B cell (primary cell): Measurements from ENCODE around the gene ZNF268.

ENCODE experiments used
- CTCF ChIP-seq: fragments of 200-600 bp; IDR thresholded peaks from one replicate; pipeline ENCODE4 v1.8.0; 2022; ENCODE audit warnings: antibody characterized with exemption, mild to moderate bottlenecking
- EZH2 ChIP-seq: IDR thresholded peaks from 2 replicates; pipeline ENCODE4 v1.6.1; 2012; ENCODE audit warnings: borderline replicate concordance, low read depth, mild to moderate bottlenecking, moderate library complexity, low read length; ENCODE audit not compliant: insufficient read depth, poor library complexity, severe bottlenecking

DNA sequence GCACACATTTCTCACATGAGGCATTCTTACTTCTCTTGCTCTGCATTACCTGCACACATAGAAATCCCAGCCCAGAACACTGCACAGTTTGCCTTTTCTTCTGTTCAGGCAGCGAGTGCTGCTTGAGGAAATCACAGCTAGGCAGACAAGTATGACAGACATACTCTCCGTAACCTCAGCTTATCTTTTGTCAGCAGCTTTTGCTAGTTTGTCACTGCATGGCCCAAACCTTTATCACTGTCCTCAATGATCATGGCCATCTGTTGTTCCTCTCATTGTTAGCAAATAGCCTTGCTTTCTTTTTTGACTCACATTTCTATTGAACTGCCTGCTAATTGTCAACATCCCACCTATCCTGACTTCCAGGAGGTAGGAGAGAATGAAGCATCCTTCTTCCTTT lies 45.5 kb upstream of the ZNF268 start:
- TF ChIP-seq CTCF (no peak), EZH2 (no peak)
